ENCODE results near the gene MAP1S.

The MAP1S gene, protein sequence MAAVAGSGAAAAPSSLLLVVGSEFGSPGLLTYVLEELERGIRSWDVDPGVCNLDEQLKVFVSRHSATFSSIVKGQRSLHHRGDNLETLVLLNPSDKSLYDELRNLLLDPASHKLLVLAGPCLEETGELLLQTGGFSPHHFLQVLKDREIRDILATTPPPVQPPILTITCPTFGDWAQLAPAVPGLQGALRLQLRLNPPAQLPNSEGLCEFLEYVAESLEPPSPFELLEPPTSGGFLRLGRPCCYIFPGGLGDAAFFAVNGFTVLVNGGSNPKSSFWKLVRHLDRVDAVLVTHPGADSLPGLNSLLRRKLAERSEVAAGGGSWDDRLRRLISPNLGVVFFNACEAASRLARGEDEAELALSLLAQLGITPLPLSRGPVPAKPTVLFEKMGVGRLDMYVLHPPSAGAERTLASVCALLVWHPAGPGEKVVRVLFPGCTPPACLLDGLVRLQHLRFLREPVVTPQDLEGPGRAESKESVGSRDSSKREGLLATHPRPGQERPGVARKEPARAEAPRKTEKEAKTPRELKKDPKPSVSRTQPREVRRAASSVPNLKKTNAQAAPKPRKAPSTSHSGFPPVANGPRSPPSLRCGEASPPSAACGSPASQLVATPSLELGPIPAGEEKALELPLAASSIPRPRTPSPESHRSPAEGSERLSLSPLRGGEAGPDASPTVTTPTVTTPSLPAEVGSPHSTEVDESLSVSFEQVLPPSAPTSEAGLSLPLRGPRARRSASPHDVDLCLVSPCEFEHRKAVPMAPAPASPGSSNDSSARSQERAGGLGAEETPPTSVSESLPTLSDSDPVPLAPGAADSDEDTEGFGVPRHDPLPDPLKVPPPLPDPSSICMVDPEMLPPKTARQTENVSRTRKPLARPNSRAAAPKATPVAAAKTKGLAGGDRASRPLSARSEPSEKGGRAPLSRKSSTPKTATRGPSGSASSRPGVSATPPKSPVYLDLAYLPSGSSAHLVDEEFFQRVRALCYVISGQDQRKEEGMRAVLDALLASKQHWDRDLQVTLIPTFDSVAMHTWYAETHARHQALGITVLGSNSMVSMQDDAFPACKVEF

GRCh38 chr19:17718947-17719711 lies at the start of gene MAP1S:
MAP1S (plus strand) TSS chr19:17719480; CDS start chr19:17719503, 23 bp downstream.
- TF ChIP-seq, protein P1, sequence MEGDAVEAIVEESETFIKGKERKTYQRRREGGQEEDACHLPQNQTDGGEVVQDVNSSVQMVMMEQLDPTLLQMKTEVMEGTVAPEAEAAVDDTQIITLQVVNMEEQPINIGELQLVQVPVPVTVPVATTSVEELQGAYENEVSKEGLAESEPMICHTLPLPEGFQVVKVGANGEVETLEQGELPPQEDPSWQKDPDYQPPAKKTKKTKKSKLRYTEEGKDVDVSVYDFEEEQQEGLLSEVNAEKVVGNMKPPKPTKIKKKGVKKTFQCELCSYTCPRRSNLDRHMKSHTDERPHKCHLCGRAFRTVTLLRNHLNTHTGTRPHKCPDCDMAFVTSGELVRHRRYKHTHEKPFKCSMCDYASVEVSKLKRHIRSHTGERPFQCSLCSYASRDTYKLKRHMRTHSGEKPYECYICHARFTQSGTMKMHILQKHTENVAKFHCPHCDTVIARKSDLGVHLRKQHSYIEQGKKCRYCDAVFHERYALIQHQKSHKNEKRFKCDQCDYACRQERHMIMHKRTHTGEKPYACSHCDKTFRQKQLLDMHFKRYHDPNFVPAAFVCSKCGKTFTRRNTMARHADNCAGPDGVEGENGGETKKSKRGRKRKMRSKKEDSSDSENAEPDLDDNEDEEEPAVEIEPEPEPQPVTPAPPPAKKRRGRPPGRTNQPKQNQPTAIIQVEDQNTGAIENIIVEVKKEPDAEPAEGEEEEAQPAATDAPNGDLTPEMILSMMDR (IDR thresholded peaks at IDR 0.05), result no peak

- TF ChIP-seq, protein P1 (IDR thresholded peaks at IDR 0.05), result no peak
Observed at GRCh38 chr19:17671906-17672305, 47.4 kb upstream of the MAP1S start.

DNA sequence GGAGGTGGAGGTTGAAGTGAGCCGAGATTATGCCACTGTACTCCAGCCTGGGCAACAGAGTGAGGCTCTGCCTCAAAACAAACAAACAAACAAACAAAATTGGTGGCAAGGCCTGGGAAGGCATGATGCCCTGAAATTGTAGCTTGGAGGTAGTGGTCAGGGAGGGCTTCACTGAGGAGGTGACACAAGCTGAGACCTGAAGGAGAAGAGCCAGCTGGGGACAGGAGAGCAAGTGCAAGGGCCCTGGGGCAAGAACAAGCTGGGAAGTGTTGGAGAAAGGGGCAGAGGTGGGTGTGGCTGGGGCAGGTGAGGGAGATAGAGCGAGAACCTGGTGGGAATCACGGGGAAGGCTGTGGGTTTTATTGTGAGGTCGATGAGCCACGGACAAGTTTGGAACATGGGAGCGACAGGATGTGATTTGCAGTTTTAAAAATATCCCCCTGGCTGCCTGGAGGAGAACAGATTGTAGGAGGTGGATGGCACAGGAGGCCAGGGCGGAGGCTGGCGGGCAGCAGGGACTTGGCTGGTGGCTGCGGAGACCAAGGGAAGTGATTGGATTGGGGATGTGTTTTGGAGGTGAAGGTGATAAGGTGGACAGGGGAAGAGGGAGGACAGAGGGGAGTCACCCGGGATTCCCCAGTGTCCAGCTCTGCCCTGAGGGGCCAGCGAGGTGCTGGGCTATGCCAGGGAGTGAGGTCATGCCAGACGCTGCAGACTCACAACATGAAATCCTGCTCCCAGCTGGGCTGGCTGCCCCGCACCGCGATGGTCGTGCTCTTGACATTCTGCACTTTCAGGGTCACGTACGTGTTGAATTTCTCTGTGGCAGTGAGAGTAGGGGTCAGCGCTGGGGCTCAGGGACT lies 45.1 kb upstream of the MAP1S start:
- TF ChIP-seq, protein P1 (IDR thresholded peaks at IDR 0.05), result no peak

- TF ChIP-seq, protein P1 (IDR thresholded peaks at IDR 0.05), result no peak
Observed at GRCh38 chr19:17676295-17676694, 43.0 kb upstream of the MAP1S start.

DNA sequence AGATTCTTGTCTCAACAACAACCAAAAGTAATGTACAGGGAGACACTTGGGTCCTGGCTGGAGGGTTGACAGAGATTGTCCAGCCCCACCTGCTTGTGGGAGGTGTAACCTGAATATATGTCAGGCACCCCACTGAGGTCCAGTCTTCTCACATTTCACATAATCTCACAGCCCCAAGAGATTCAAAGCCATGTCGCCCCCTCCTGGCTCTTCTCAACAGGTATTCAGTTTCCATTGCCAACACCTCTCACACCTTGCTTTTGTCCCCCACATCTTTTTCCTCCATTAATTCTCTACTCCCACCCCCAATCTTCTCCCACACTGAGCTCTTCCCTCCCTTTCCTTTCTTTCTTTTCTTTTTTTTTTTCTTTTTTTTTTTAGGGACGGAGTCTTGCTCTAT lies 42.3 kb upstream of the MAP1S start:
- TF ChIP-seq, protein P1 (IDR thresholded peaks at IDR 0.05), result no peak

GRCh38 chr19:17678836-17679235 lies 40.4 kb upstream of the MAP1S start:
- TF ChIP-seq, protein P1 (IDR thresholded peaks at IDR 0.05), result no peak

Data from LNCAP (cell line).